GM23338 (cell line): ENCODE data around the gene LMAN2L. TPM values are rescaled to one million over a fixed set of nuclear protein-coding genes. Genes with fewer than 3 reads are reported as not detected.

ENCODE experiments used
- ATAC-seq: fragments of 200-7000 bp; cut with Tn5 transposase; 3 replicates; pipeline ENCODE4 v1.9.1; 2020
- DNase-seq: peaks from one replicate; pipeline ENCODE4 v3.0.0-alpha.2; 2015; ENCODE audit warnings: low spot score
- H2AFZ ChIP-seq: fragments of 200-600 bp; sonication (generic); 2 replicates; pipeline ENCODE4 v1.8.0; 2016; ENCODE audit warnings: antibody characterized with exemption, mild to moderate bottlenecking, moderate library complexity
- H3F3A ChIP-seq: fragments of 200-600 bp; sonication (generic); replicated peaks from 2 replicates; pipeline ENCODE4 v1.8.0; 2017; ENCODE audit warnings: antibody characterized with exemption, mixed run types, low read depth
- H3K27ac ChIP-seq: fragments of 200-600 bp; sonication (generic); 2 replicates; pipeline ENCODE4 v1.6.1; 2016; ENCODE audit warnings: low read depth
- H3K27me3 ChIP-seq: fragments of 200-600 bp; sonication (generic); 2 replicates; pipeline ENCODE4 v1.8.0; 2016; ENCODE audit warnings: mild to moderate bottlenecking, mixed run types, moderate library complexity; ENCODE audit not compliant: insufficient read depth
- H3K36me3 ChIP-seq: fragments of 200-600 bp; sonication (generic); 2 replicates; pipeline ENCODE4 v1.8.0; 2016; ENCODE audit warnings: mild to moderate bottlenecking; ENCODE audit not compliant: insufficient read depth
- H3K4me1 ChIP-seq: fragments of 200-600 bp; sonication (generic); 2 replicates; pipeline ENCODE4 v1.8.0; 2016; ENCODE audit warnings: mild to moderate bottlenecking, moderate library complexity; ENCODE audit not compliant: insufficient read depth
- H3K4me2 ChIP-seq: fragments of 200-600 bp; sonication (generic); 2 replicates; pipeline ENCODE4 v1.7.1; 2017; ENCODE audit warnings: mixed run types
- H3K4me3 ChIP-seq: fragments of 200-600 bp; sonication (generic); 2 replicates; pipeline ENCODE4 v1.6.1; 2016; ENCODE audit warnings: mixed run types
- H3K79me2 ChIP-seq: fragments of 200-600 bp; sonication (generic); replicated peaks from 2 replicates; pipeline ENCODE4 v1.8.0; 2017; ENCODE audit warnings: mild to moderate bottlenecking; ENCODE audit not compliant: insufficient read depth
- H3K9me2 ChIP-seq: fragments of 200-600 bp; sonication (generic); 2 replicates; pipeline ENCODE4 v1.8.0; 2017; ENCODE audit not compliant: insufficient read depth
- H4K20me1 ChIP-seq: fragments of 200-600 bp; sonication (generic); replicated peaks from 2 replicates; pipeline ENCODE4 v1.8.0; 2017; ENCODE audit warnings: mild to moderate bottlenecking; ENCODE audit not compliant: insufficient read depth
- H3K27ac Mint-ChIP-seq: 2 replicates; pipeline ENCODE4 v1.8.0; 2020; ENCODE audit warnings: inconsistent platforms, mild to moderate bottlenecking, moderate library complexity, mixed read lengths
- H3K27me3 Mint-ChIP-seq: 3 replicates; pipeline ENCODE4 v1.8.0; 2022; ENCODE audit warnings: low read depth, mild to moderate bottlenecking, moderate library complexity, mixed read lengths, inconsistent platforms; ENCODE audit not compliant: insufficient read depth, poor library complexity
- H3K36me3 Mint-ChIP-seq: 3 replicates; pipeline ENCODE4 v1.8.0; 2021; ENCODE audit warnings: low read depth, mild to moderate bottlenecking, inconsistent platforms, moderate library complexity, mixed read lengths
- H3K4me1 Mint-ChIP-seq: 3 replicates; pipeline ENCODE4 v1.8.0; 2020; ENCODE audit warnings: mild to moderate bottlenecking, inconsistent platforms, mixed read lengths
- H3K4me3 Mint-ChIP-seq: 3 replicates; pipeline ENCODE4 v1.8.0; 2021; ENCODE audit warnings: moderate library complexity, mild to moderate bottlenecking, inconsistent platforms, mixed read lengths
- H3K9me3 Mint-ChIP-seq: 3 replicates; pipeline ENCODE4 v1.8.0; 2020; ENCODE audit warnings: moderate library complexity, mild to moderate bottlenecking, inconsistent platforms, mixed read lengths
- CREB1 ChIP-seq: fragments of 250-450 bp; sonication (Bioruptor Pico); IDR thresholded peaks from 2 replicates; pipeline ENCODE4 v1.5.0; 2020; ENCODE audit warnings: low read depth, mild to moderate bottlenecking, moderate library complexity
- CTCF ChIP-seq, 2 experiments: fragments of 200-600 bp in 1 of 2; sonication (generic) in 1 of 2; conservative IDR thresholded peaks; 2 replicates each; pipeline versions ENCODE4 v1.5.1 to v1.6.1; 2016 to 2017; ENCODE audit warnings: antibody characterized with exemption in 2 of 2, low read depth in 2 of 2, mild to moderate bottlenecking in 2 of 2, moderate library complexity in 1 of 2
- EZH2 ChIP-seq: fragments of 200-600 bp; sonication (generic); IDR thresholded peaks from one replicate; pipeline ENCODE4 v1.8.0; 2017; ENCODE audit warnings: antibody characterized with exemption, mild to moderate bottlenecking, low read depth; ENCODE audit not compliant: unreplicated experiment
- EZH2phosphoT487 ChIP-seq: fragments of 200-600 bp; sonication (generic); IDR thresholded peaks from one replicate; pipeline ENCODE4 v1.8.1; 2018; ENCODE audit warnings: antibody characterized with exemption; ENCODE audit not compliant: unreplicated experiment
- JUNB ChIP-seq: IDR thresholded peaks from one replicate; pipeline ENCODE4 v1.6.1; 2016; ENCODE audit warnings: antibody characterized with exemption; ENCODE audit not compliant: unreplicated experiment
- NANOG ChIP-seq: IDR thresholded peaks from 2 replicates; pipeline ENCODE4 v1.6.1; 2016; ENCODE audit warnings: antibody characterized with exemption, borderline replicate concordance
- STAT1 ChIP-seq: IDR thresholded peaks from one replicate; pipeline ENCODE4 v1.6.1; 2016; ENCODE audit warnings: antibody characterized with exemption; ENCODE audit not compliant: unreplicated experiment
- ZNF114 ChIP-seq: fragments of 250-450 bp; sonication (Bioruptor Pico); IDR thresholded peaks from 2 replicates; pipeline ENCODE4 v1.5.0; 2020; ENCODE audit warnings: mild to moderate bottlenecking, moderate library complexity
- ZNF331 ChIP-seq: fragments of 250-450 bp; sonication (Bioruptor Pico); IDR thresholded peaks from 2 replicates; pipeline ENCODE4 v1.5.0; 2020; ENCODE audit warnings: low read depth, mild to moderate bottlenecking, moderate library complexity
- ZNF462 ChIP-seq: fragments of 250-450 bp; sonication (Bioruptor Pico); IDR thresholded peaks from 2 replicates; pipeline ENCODE4 v1.5.0; 2020; ENCODE audit warnings: mild to moderate bottlenecking, moderate library complexity
- polyA plus RNA-seq: library from polyadenylated mRNA; unstranded; fragments of >200 nt; fragmentation: Nextera tagmentation; extraction: Ambion mirVana; gene quantifications from 2 replicates; pipeline ENCODE4 v1.2.1, GENCODE V29; 2016
- total RNA-seq: library from RNA; depleted of rRNA; stranded (reverse); fragments of >200 nt; shearing (Covaris generic); gene quantifications from 2 replicates; pipeline ENCODE4 v1.2.3, GENCODE V29; 2014
- TF ChIP-seq, protein P1 (sequence below): IDR thresholded peaks from one replicate; pipeline ENCODE4 v1.6.1; 2018; ENCODE audit warnings: antibody characterized with exemption; ENCODE audit not compliant: unreplicated experiment
- TF ChIP-seq, protein P2 (sequence below): IDR thresholded peaks from 2 replicates; pipeline ENCODE4 v1.6.1; 2016; ENCODE audit warnings: antibody characterized with exemption

Gene LMAN2L
- total and polyA plus RNA-seq, 2 experiments from 2014 or later = 11.8 to 15.8 TPM

DNA sequence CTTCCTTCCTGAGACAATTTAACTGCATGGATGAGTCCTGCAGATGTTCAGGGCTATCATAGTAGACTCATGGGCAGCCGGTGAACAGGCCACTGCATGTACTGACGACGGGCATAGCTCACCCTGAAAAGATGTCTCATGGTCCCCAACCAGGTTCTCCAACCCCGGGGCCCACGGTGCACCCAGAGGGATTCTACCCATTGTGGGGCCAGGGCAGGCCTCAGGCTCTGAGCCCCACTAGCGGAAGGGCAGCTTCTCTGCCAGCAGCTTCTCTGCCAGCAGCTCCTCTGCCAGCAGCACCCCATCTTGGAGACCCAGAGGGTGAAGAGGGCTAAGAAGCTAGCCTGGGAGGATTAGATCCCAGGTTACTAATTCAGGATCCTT, 17.6 kb upstream of the LMAN2L start:
- no peak overlapping the region for H3K4me3 Mint-ChIP-seq

More for the DNA sequence above, 17.6 kb upstream of the LMAN2L start:
- Mint-ChIP-seq H3K27me3 (peaks cover 24% of the 10 kb centered on the region), H3K4me1 (peaks cover 30% of the 10 kb centered on the region), H3K36me3 (no peaks in the 10 kb centered on the region), H3K9me3 (no peaks in the 10 kb centered on the region), H3K27ac (no peak overlapping the region)
- H3K27me3 ChIP-seq = peaks cover 9% of the 10 kb centered on the region; the same call in 1 of the 2 replicates
- peaks cover 3% of the 10 kb centered on the region; the same call in 1 of the 2 replicates for H4K20me1 ChIP-seq
- H2AFZ ChIP-seq = no peak overlapping the region
- TF ChIP-seq CREB1 (CRISPR knock-in tag) = no peak
- TF ChIP-seq STAT1 = no peak
- no peak for TF ChIP-seq EZH2
- no peak for TF ChIP-seq EZH2phosphoT487
- no peak for TF ChIP-seq ZNF462 (CRISPR knock-in tag)
- no peak for TF ChIP-seq ZNF331
- TF ChIP-seq, protein P1, sequence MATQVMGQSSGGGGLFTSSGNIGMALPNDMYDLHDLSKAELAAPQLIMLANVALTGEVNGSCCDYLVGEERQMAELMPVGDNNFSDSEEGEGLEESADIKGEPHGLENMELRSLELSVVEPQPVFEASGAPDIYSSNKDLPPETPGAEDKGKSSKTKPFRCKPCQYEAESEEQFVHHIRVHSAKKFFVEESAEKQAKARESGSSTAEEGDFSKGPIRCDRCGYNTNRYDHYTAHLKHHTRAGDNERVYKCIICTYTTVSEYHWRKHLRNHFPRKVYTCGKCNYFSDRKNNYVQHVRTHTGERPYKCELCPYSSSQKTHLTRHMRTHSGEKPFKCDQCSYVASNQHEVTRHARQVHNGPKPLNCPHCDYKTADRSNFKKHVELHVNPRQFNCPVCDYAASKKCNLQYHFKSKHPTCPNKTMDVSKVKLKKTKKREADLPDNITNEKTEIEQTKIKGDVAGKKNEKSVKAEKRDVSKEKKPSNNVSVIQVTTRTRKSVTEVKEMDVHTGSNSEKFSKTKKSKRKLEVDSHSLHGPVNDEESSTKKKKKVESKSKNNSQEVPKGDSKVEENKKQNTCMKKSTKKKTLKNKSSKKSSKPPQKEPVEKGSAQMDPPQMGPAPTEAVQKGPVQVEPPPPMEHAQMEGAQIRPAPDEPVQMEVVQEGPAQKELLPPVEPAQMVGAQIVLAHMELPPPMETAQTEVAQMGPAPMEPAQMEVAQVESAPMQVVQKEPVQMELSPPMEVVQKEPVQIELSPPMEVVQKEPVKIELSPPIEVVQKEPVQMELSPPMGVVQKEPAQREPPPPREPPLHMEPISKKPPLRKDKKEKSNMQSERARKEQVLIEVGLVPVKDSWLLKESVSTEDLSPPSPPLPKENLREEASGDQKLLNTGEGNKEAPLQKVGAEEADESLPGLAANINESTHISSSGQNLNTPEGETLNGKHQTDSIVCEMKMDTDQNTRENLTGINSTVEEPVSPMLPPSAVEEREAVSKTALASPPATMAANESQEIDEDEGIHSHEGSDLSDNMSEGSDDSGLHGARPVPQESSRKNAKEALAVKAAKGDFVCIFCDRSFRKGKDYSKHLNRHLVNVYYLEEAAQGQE = no peak
- no peak for TF ChIP-seq ZNF114
- TF ChIP-seq, protein P2, sequence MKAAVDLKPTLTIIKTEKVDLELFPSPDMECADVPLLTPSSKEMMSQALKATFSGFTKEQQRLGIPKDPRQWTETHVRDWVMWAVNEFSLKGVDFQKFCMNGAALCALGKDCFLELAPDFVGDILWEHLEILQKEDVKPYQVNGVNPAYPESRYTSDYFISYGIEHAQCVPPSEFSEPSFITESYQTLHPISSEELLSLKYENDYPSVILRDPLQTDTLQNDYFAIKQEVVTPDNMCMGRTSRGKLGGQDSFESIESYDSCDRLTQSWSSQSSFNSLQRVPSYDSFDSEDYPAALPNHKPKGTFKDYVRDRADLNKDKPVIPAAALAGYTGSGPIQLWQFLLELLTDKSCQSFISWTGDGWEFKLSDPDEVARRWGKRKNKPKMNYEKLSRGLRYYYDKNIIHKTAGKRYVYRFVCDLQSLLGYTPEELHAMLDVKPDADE = no peak
- TF ChIP-seq JUNB = no peak
- no peak for TF ChIP-seq NANOG
- no peak for TF ChIP-seq CTCF (conservative IDR thresholded peaks at IDR 0.05; ENCODE audit: low read depth in 2 of 2)
- peaks cover 10% of the 10 kb centered on the region for H3F3A ChIP-seq
- no peaks in the 10 kb centered on the region; the same call in 1 of the 2 replicates for H3K79me2 ChIP-seq
- H3K4me1 ChIP-seq = peaks cover 19% of the 10 kb centered on the region
- no peak overlapping the region for H3K4me3 ChIP-seq
- no peak overlapping the region for H3K27ac ChIP-seq
- no peaks in the 10 kb centered on the region for H3K36me3 ChIP-seq
- ATAC-seq (no peak), DNase-seq (no peak)
- H3K9me2 ChIP-seq = peaks cover 4% of the 10 kb centered on the region; the same call in 1 of the 2 replicates
- no peak overlapping the region for H3K4me2 ChIP-seq
